K562 (cell line): ENCODE results near the gene EXOC4. TPM values are rescaled to one million over a fixed set of nuclear protein-coding genes. Genes with fewer than 3 reads are reported as not detected.

Source experiments
- BRD9 ChIP-seq: fragments of 450-650 bp; IDR thresholded peaks from 2 replicates; pipeline ENCODE4 v1.6.1; 2018; ENCODE audit warnings: low read depth; ENCODE audit not compliant: partially characterized antibody
- GTF2F1 ChIP-seq: IDR thresholded peaks from 2 replicates; pipeline ENCODE4 v1.6.1; 2011; ENCODE audit warnings: low read depth, low read length, improper control_type of control experiment
- JUNB ChIP-seq: fragments of 450-650 bp; formaldehyde crosslinking; conservative IDR thresholded peaks from 2 replicates; pipeline ENCODE4 v1.4.0; 2020; ENCODE audit warnings: mild to moderate bottlenecking
- NFE2 ChIP-seq: IDR thresholded peaks from 2 replicates; pipeline ENCODE4 v1.6.1; 2014; ENCODE audit warnings: antibody characterized with exemption, low read depth
- REST ChIP-seq, 2 experiments: fragments of 450-650 bp; formaldehyde crosslinking in 1 of 2; IDR thresholded peaks; 2 replicates each; pipeline versions ENCODE4 v1.4.0 to v1.6.1; 2014 to 2020; ENCODE audit warnings: mild to moderate bottlenecking in 2 of 2, borderline replicate concordance in 1 of 2, low read depth in 1 of 2
- polyA plus RNA-seq, 8 experiments: library from polyadenylated mRNA; depleted of rRNA in 4 of 8; stranded (reverse) in 5 of 8; unstranded in 3 of 8; fragments of >200 nt; fragmentation: Nextera tagmentation in 2 of 8; fragmentation: Illumina TruSeq in 1 of 8; extraction: Ambion mirVana in 2 of 8; extraction: Trizol in 1 of 8; gene quantifications; 2 replicates each; pipeline versions ENCODE4 v1.2.1 to v1.2.3, GENCODE V29; 2011 to 2014; ENCODE audit warnings: inconsistent platforms in 1 of 8, missing spikeins in 1 of 8
- total RNA-seq, 7 experiments: library from RNA; depleted of rRNA in 6 of 7; stranded (reverse); fragments of >200 nt in 6 of 7; fragmentation: Illumina TruSeq in 2 of 7; extraction: Trizol in 2 of 7; gene quantifications; 2 replicates each; pipeline versions ENCODE4 v1.2.1 to v1.2.3, GENCODE V29; 2011 to 2021; ENCODE audit warnings: low replicate concordance in 1 of 7

The EXOC4 gene
- total and polyA plus RNA-seq, 9 of the 15 experiments (the other 6 are each of a cell fraction or from before 2014, with no cell fraction given) = 18.5 to 73.1 (median 46.6) TPM

DNA sequence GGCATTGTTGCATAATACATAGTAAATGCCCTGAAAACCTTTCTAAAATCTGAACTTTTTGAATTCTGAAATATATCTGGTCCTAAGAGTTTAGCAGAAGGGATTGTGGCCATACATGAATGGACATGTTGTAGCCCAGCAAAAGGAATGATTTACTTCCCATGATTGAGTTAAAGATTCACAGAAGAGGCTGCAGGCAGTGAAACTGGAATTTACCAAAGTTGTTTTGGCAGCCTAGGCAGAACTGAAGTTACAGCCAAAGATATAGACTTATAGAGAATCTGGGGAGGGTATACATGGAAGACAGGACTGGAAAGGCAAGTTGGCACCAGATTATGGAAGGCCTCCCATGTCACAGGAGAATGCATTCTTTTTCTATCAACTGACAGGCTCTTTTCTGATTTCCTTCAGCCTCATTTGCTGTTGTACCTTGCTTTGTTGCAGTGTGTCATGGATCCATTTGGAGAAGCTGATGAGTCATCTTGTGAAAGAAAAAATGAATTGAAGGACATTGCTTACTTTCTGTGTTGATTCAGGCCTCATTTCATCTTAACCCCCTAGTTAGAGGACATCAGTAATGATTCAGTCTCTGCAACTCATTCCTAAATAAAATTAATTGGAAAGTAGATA lies 518.1 kb downstream of the EXOC4 start (continued):
- TF ChIP-seq REST (IDR thresholded peaks at IDR 0.05; ENCODE audit: borderline replicate concordance) (no peak), REST (CRISPR knock-in tag; IDR thresholded peaks at IDR 0.05; ENCODE audit: low read depth) (no peak), GTF2F1 (no peak), JUNB (0 out of 2 replicates have a peak, but pooled peaks have one; percentile 37), BRD9 (no peak), NFE2 (0 out of 2 replicates have a peak, but pooled peaks have one; percentile 11)
- TF ChIP-seq, all 486 proteins: peak for 6
